HL-60 (cell line): Measurements from ENCODE around the gene KCTD4.

ENCODE experiments used
- POLR2AphosphoS5 ChIP-seq: IDR thresholded peaks from 2 replicates; pipeline ENCODE4 v1.6.1; 2012; ENCODE audit warnings: low read depth
- TF ChIP-seq, protein P1 (sequence below): IDR thresholded peaks from one replicate; pipeline ENCODE4 v1.5.1; 2011; ENCODE audit warnings: low read length, control low read depth, inconsistent platforms; ENCODE audit not compliant: insufficient read depth
- TF ChIP-seq, protein P2 (sequence below): IDR thresholded peaks from 2 replicates; pipeline ENCODE4 v1.6.1; 2012; ENCODE audit warnings: low read depth; ENCODE audit not compliant: insufficient replicate concordance

DNA sequence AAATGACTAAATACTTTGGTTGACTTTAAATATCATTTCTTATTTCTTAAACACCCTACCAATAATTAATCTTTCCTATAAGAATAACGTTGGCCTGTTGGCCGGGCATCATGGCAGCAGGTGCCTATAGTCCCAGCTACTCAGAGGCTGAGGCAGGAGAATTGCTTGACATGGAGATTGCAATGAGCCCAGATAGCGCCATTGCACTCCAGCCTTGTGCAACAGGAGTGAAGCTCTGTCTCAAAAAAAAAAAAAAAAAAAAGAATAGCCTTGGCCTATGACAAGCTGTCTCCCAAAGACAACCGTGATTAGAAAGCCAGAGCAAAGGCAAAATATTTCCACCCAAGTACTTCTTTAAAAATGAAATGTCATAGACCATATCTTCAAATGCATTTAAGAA lies 24.5 kb upstream of the KCTD4 start:
- TF ChIP-seq POLR2AphosphoS5: no peak
- TF ChIP-seq, protein P1, sequence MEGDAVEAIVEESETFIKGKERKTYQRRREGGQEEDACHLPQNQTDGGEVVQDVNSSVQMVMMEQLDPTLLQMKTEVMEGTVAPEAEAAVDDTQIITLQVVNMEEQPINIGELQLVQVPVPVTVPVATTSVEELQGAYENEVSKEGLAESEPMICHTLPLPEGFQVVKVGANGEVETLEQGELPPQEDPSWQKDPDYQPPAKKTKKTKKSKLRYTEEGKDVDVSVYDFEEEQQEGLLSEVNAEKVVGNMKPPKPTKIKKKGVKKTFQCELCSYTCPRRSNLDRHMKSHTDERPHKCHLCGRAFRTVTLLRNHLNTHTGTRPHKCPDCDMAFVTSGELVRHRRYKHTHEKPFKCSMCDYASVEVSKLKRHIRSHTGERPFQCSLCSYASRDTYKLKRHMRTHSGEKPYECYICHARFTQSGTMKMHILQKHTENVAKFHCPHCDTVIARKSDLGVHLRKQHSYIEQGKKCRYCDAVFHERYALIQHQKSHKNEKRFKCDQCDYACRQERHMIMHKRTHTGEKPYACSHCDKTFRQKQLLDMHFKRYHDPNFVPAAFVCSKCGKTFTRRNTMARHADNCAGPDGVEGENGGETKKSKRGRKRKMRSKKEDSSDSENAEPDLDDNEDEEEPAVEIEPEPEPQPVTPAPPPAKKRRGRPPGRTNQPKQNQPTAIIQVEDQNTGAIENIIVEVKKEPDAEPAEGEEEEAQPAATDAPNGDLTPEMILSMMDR: no peak
- TF ChIP-seq, protein P2, sequence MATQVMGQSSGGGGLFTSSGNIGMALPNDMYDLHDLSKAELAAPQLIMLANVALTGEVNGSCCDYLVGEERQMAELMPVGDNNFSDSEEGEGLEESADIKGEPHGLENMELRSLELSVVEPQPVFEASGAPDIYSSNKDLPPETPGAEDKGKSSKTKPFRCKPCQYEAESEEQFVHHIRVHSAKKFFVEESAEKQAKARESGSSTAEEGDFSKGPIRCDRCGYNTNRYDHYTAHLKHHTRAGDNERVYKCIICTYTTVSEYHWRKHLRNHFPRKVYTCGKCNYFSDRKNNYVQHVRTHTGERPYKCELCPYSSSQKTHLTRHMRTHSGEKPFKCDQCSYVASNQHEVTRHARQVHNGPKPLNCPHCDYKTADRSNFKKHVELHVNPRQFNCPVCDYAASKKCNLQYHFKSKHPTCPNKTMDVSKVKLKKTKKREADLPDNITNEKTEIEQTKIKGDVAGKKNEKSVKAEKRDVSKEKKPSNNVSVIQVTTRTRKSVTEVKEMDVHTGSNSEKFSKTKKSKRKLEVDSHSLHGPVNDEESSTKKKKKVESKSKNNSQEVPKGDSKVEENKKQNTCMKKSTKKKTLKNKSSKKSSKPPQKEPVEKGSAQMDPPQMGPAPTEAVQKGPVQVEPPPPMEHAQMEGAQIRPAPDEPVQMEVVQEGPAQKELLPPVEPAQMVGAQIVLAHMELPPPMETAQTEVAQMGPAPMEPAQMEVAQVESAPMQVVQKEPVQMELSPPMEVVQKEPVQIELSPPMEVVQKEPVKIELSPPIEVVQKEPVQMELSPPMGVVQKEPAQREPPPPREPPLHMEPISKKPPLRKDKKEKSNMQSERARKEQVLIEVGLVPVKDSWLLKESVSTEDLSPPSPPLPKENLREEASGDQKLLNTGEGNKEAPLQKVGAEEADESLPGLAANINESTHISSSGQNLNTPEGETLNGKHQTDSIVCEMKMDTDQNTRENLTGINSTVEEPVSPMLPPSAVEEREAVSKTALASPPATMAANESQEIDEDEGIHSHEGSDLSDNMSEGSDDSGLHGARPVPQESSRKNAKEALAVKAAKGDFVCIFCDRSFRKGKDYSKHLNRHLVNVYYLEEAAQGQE: no peak
